ENCODE results near the gene SERGEF.

The SERGEF gene

GRCh38 chr11:17802491-17802890 is 210.4 kb downstream of the SERGEF start:
- TF ChIP-seq GATA2 (IDR thresholded peaks at IDR 0.05; ENCODE audit: low read depth, low read length) = no peak
- no peak for TF ChIP-seq GATA3 (IDR thresholded peaks at IDR 0.05; ENCODE audit: low read depth, low read length)

- TF ChIP-seq GATA2 (IDR thresholded peaks at IDR 0.05; ENCODE audit: low read depth, low read length) = no peak
- no peak for TF ChIP-seq GATA3 (IDR thresholded peaks at IDR 0.05; ENCODE audit: low read depth, low read length)
Observed at GRCh38 chr11:17801166-17801565, 211.7 kb downstream of the SERGEF start.

- TF ChIP-seq GATA3 (IDR thresholded peaks at IDR 0.05; ENCODE audit: low read depth, low read length) (no peak), GATA2 (IDR thresholded peaks at IDR 0.05; ENCODE audit: low read depth, low read length) (no peak)
Observed at GRCh38 chr11:17799147-17799546, 213.7 kb downstream of the SERGEF start.

GRCh38 chr11:17798716-17799115 is 214.1 kb downstream of the SERGEF start:
- TF ChIP-seq GATA3 (IDR thresholded peaks at IDR 0.05; ENCODE audit: low read depth, low read length) (no peak), GATA2 (IDR thresholded peaks at IDR 0.05; ENCODE audit: low read depth, low read length) (no peak)

- TF ChIP-seq GATA3 (IDR thresholded peaks at IDR 0.05; ENCODE audit: low read depth, low read length) = no peak
- no peak for TF ChIP-seq GATA2 (IDR thresholded peaks at IDR 0.05; ENCODE audit: low read depth, low read length)
Observed at GRCh38 chr11:17798253-17798652, 214.6 kb downstream of the SERGEF start.

- TF ChIP-seq GATA3 (IDR thresholded peaks at IDR 0.05; ENCODE audit: low read depth, low read length) (no peak), GATA2 (IDR thresholded peaks at IDR 0.05; ENCODE audit: low read depth, low read length) (no peak)
Observed at GRCh38 chr11:17796154-17796553, 216.7 kb downstream of the SERGEF start.

GRCh38 chr11:17794981-17795380 is 217.9 kb downstream of the SERGEF start:
- TF ChIP-seq GATA2 (IDR thresholded peaks at IDR 0.05; ENCODE audit: low read depth, low read length) = no peak
- no peak for TF ChIP-seq GATA3 (IDR thresholded peaks at IDR 0.05; ENCODE audit: low read depth, low read length)

- TF ChIP-seq GATA2 (IDR thresholded peaks at IDR 0.05; ENCODE audit: low read depth, low read length) (no peak), GATA3 (IDR thresholded peaks at IDR 0.05; ENCODE audit: low read depth, low read length) (no peak)
Observed at GRCh38 chr11:17793642-17794170, 219.1 kb downstream of the SERGEF start.

GRCh38 chr11:17792161-17792560 is 220.7 kb downstream of the SERGEF start:
- TF ChIP-seq GATA2 (IDR thresholded peaks at IDR 0.05; ENCODE audit: low read depth, low read length) (no peak), GATA3 (IDR thresholded peaks at IDR 0.05; ENCODE audit: low read depth, low read length) (no peak)

GRCh38 chr11:17791144-17791543 is 221.7 kb downstream of the SERGEF start:
- TF ChIP-seq GATA3 (IDR thresholded peaks at IDR 0.05; ENCODE audit: low read depth, low read length) (no peak), GATA2 (IDR thresholded peaks at IDR 0.05; ENCODE audit: low read depth, low read length) (no peak)

GRCh38 chr11:17790453-17790852 is 222.4 kb downstream of the SERGEF start:
- TF ChIP-seq GATA3 (IDR thresholded peaks at IDR 0.05; ENCODE audit: low read depth, low read length) (no peak), GATA2 (IDR thresholded peaks at IDR 0.05; ENCODE audit: low read depth, low read length) (no peak)

GRCh38 chr11:17788084-17788483 is 224.8 kb downstream of the SERGEF start:
- TF ChIP-seq GATA2 (IDR thresholded peaks at IDR 0.05; ENCODE audit: low read depth, low read length) = no peak
- no peak for TF ChIP-seq GATA3 (IDR thresholded peaks at IDR 0.05; ENCODE audit: low read depth, low read length)

GRCh38 chr11:17786824-17787525 is 225.9 kb downstream of the SERGEF start:
- no peak for TF ChIP-seq GATA2 (IDR thresholded peaks at IDR 0.05; ENCODE audit: low read depth, low read length)
- TF ChIP-seq GATA3 (IDR thresholded peaks at IDR 0.05; ENCODE audit: low read depth, low read length) = no peak

GRCh38 chr11:17783878-17784277 is 229.0 kb downstream of the SERGEF start:
- no peak for TF ChIP-seq GATA3 (IDR thresholded peaks at IDR 0.05; ENCODE audit: low read depth, low read length)
- no peak for TF ChIP-seq GATA2 (IDR thresholded peaks at IDR 0.05; ENCODE audit: low read depth, low read length)

GRCh38 chr11:17782603-17783337 is 230.1 kb downstream of the SERGEF start:
- TF ChIP-seq GATA3 (IDR thresholded peaks at IDR 0.05; ENCODE audit: low read depth, low read length) = no peak
- TF ChIP-seq GATA2 (IDR thresholded peaks at IDR 0.05; ENCODE audit: low read depth, low read length) = no peak

Data from SH-SY5Y (cell line).